Measurements from ENCODE around the gene LRP1. TPM values are rescaled to one million over a fixed set of nuclear protein-coding genes. Genes with fewer than 3 reads are reported as not detected.
A peak's percentile ranks its signal among the peaks of the same experiment; 100 is the strongest.

Gene LRP1
- total RNA-seq, 1 experiment from 2014 or later: 39.0 TPM

DNA sequence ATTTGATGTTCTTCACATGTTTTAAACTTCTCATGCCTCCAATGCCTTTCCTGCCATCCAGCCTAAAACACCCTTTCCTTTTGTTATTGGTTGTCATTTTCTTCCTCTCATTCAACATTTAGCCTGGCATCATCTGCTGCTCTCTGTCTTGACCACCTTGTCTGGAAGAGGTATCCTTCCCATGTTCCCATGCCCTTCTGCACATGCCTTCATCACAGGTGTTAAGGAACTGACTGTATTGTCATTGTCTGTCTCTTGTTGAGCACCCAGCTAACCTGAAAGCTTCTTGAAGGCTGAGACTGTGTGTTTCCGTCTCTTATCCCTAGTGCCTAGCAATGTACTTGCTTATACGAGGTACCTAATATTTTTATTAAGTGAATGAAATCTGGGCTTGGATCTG lies 4.5 kb upstream of the LRP1 start:
- Histone ChIP-seq H3K36me3 (no peaks in the 10 kb centered on the region; the same call in 1 of the 2 replicates), H3K9me3 (no peaks in the 10 kb centered on the region), H3K27me3 (no peaks in the 10 kb centered on the region), H3K4me3 (no peak overlapping the region)
- no peak for DNase-seq

GRCh38 chr12:57124261-57124877 lies 3.9 kb upstream of the LRP1 start:
- no peaks in the 10 kb centered on the region for H3K27me3 ChIP-seq
- peak; percentile 66 for DNase-seq
- no peak overlapping the region for H3K4me3 ChIP-seq
- no peaks in the 10 kb centered on the region for H3K9me3 ChIP-seq
- H3K36me3 ChIP-seq: no peaks in the 10 kb centered on the region; the same call in 1 of the 2 replicates

DNA sequence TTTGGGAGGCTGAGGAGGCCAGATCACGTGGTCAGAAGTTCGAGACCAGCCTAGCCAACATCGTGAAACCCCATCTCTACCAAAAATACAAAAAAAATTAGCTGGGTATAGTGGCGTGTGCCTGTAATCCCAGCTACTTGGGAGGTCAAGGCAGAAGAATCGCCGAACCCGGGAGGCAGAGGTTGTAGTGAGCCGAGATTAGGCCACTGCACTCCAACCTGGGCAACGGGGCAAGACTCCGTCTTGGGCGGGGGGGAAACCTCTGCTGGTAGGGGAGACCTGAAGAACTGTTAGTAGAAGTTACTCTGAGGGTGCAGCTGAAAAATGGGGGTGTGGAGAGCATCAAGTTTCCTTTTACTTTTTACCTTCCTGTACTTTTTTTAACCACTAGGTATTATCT lies 2.2 kb upstream of the LRP1 start:
- Histone ChIP-seq H3K36me3 (peaks cover 5% of the 10 kb centered on the region), H3K4me3 (no peak overlapping the region), H3K27me3 (no peaks in the 10 kb centered on the region), H3K9me3 (no peaks in the 10 kb centered on the region)
- DNase-seq: no peak

DNA sequence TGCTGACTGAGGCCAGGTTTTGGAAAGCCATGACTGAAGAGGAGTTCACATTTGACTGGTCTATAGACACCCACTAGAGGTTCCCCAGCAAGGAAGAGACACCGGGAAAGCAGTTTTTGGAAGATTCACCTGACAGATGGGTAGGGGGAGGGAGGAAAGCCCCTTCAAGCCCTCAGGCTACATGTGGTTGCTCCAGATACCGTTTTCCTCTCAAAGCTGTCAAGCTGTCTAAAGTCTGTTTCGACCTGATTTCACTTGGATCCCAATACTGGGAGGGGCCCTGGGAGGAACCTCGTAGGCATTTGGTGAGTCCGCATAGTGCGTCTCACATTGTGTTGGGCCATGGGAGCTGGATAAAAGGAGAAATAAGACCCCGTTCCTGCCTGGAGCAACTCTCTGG lies 1.7 kb upstream of the LRP1 start:
- H3K27me3 ChIP-seq: no peaks in the 10 kb centered on the region
- H3K9me3 ChIP-seq: no peaks in the 10 kb centered on the region
- no peak overlapping the region for H3K4me3 ChIP-seq
- no peak for DNase-seq
- peaks cover 9% of the 10 kb centered on the region for H3K36me3 ChIP-seq

GRCh38 chr12:57127101-57127725 lies 1.1 kb upstream of the LRP1 start:
- Histone ChIP-seq H3K27me3 (no peaks in the 10 kb centered on the region), H3K4me3 (peak overlapping the region; percentile 96), H3K9me3 (no peaks in the 10 kb centered on the region), H3K36me3 (peaks cover 15% of the 10 kb centered on the region)
- DNase-seq: peak; percentile 37

DNA sequence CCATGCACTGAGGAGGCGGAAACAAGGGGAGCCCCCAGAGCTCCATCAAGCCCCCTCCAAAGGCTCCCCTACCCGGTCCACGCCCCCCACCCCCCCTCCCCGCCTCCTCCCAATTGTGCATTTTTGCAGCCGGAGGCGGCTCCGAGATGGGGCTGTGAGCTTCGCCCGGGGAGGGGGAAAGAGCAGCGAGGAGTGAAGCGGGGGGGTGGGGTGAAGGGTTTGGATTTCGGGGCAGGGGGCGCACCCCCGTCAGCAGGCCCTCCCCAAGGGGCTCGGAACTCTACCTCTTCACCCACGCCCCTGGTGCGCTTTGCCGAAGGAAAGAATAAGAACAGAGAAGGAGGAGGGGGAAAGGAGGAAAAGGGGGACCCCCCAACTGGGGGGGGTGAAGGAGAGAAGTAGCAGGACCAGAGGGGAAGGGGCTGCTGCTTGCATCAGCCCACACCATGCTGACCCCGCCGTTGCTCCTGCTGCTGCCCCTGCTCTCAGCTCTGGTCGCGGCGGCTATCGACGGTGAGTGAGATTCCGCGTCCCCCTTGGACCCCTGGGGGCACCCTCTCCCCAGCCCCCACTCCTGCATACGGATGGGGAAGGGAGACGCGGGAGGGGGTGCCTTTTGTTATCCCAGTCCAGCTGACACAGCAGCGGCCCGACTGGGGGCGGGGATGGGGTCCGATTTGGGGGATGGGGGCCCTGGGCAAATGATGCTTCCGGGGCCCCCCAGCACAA lies 400 bp downstream of the LRP1 start:
- H3K36me3 ChIP-seq: peaks cover 23% of the 10 kb centered on the region
- DNase-seq: no peak
- peak overlapping the region; percentile 96 for H3K4me3 ChIP-seq
- no peaks in the 10 kb centered on the region for H3K27me3 ChIP-seq
- H3K9me3 ChIP-seq: no peaks in the 10 kb centered on the region

DNA sequence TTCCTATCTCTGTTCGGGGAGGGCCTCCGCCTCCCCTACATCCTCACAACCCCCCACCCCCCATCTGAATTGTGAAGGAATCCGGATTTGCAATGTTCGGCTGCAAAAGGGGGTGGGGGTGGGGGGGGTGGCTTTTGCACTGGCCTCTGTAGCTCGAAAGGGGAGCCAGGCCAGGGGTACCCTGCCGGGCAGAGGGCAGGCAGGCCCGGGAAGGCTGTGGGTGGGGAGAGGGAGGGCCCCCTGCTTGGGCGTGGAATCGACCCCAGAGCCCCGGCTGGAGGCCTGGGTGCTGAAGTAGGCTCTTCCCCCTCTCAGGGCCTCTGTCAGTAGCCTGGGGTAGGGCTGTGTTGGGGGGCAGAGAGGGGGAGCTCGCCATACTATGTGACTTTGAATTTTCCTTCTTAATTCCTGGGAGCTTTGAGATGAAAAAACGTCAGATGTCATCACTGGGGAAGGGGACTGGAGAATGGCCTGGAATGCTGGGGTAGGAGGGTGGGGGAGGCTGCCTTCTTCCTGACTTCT lies 1.1 kb downstream of the LRP1 start:
- no peak for DNase-seq
- Histone ChIP-seq H3K36me3 (peaks cover 23% of the 10 kb centered on the region), H3K4me3 (peak overlapping the region; percentile 96), H3K27me3 (no peaks in the 10 kb centered on the region), H3K9me3 (no peaks in the 10 kb centered on the region)

- DNase-seq: no peak
- Histone ChIP-seq H3K9me3 (no peaks in the 10 kb centered on the region), H3K36me3 (peaks cover 26% of the 10 kb centered on the region), H3K27me3 (no peaks in the 10 kb centered on the region), H3K4me3 (peak overlapping the region; percentile 96)
Observed at GRCh38 chr12:57129889-57130288, 1.6 kb downstream of the LRP1 start.

DNA sequence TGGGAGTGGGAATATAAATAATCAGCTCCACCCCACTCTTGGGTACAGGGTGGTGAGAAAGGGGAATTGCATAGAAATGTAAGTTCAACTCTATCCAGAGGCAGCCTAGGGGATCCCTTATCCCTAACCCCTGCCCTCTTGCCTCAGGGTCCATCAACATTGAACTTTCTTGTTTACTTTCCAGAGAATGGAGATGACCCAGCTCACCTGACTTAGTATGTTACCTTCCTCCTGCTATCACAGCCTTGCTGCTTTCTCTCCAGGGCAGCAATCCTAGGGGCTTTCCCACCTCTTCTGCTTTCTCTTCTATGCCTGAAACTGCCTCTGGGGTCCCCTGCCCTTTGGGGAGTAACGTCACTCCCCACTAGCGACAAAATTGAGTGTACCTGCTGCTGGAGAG lies 2.7 kb downstream of the LRP1 start:
- Histone ChIP-seq H3K27me3 (no peaks in the 10 kb centered on the region), H3K4me3 (peak overlapping the region; percentile 96), H3K9me3 (no peaks in the 10 kb centered on the region), H3K36me3 (peaks cover 34% of the 10 kb centered on the region)
- no peak for DNase-seq

GRCh38 chr12:57131896-57132744 lies 3.8 kb downstream of the LRP1 start:
- no peaks in the 10 kb centered on the region for H3K9me3 ChIP-seq
- H3K4me3 ChIP-seq: peak overlapping the region; percentile 17
- H3K27me3 ChIP-seq: no peaks in the 10 kb centered on the region
- peak; percentile 47 for DNase-seq
- peaks cover 40% of the 10 kb centered on the region for H3K36me3 ChIP-seq

DNA sequence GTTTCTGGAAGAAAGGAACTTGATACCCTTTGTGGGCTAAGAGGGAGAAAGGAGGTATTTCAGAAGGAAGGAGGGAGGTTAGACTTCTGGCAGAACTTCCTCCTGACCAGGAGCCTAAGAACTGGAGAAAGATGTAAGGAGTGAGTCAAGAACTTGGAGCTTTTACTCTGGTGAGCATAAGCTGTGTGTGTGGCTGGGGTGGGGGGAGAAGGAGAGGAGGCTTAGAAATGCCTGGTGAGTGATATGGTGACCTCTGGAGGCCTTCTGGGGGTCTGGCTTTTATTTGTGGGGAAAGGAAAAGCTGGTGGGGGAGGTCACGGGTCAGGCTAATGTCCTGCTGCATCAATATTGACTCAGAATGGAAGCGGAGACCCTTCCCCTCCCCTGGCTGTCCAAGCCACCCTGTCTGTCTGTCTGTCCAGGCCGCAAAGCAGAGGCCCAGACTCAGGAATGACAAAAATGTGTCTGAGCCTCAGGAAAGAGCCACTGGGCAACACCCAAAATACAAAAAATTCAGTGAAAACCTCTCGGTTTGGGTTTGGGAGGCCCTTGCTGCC lies 4.8 kb downstream of the LRP1 start:
- H3K27me3 ChIP-seq: no peaks in the 10 kb centered on the region
- H3K4me3 ChIP-seq: peak overlapping the region; percentile 17
- H3K9me3 ChIP-seq: no peaks in the 10 kb centered on the region
- peaks cover 48% of the 10 kb centered on the region for H3K36me3 ChIP-seq
- DNase-seq: peak; percentile 61

DNA sequence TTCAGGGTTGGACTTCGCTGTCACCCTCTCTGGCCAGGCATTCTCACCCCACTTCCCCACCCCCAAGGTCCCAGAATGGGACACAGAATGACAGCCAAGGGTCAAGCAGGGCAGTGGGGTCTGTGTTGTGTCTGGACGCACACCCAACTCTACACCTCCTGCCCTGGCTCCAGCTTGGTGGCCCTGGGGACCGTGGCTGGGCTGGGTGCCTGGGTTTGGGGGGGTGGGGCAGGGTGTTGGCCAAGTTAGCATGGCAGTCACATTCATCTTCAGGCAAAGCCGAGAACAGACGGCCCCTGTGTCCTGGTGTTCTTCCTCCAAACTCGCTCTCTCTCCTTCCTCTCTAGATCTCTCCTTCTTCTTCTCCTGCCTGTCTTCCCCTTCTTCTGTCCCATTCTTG lies 5.6 kb downstream of the LRP1 start:
- H3K4me3 ChIP-seq: no peak overlapping the region
- H3K36me3 ChIP-seq: peaks cover 49% of the 10 kb centered on the region
- H3K9me3 ChIP-seq: no peaks in the 10 kb centered on the region
- no peak for DNase-seq
- H3K27me3 ChIP-seq: no peaks in the 10 kb centered on the region

- Histone ChIP-seq H3K27me3 (no peaks in the 10 kb centered on the region), H3K4me3 (no peak overlapping the region), H3K9me3 (no peaks in the 10 kb centered on the region), H3K36me3 (peaks cover 58% of the 10 kb centered on the region)
- no peak for DNase-seq
Observed at GRCh38 chr12:57134949-57135348, 6.7 kb downstream of the LRP1 start.

DNA sequence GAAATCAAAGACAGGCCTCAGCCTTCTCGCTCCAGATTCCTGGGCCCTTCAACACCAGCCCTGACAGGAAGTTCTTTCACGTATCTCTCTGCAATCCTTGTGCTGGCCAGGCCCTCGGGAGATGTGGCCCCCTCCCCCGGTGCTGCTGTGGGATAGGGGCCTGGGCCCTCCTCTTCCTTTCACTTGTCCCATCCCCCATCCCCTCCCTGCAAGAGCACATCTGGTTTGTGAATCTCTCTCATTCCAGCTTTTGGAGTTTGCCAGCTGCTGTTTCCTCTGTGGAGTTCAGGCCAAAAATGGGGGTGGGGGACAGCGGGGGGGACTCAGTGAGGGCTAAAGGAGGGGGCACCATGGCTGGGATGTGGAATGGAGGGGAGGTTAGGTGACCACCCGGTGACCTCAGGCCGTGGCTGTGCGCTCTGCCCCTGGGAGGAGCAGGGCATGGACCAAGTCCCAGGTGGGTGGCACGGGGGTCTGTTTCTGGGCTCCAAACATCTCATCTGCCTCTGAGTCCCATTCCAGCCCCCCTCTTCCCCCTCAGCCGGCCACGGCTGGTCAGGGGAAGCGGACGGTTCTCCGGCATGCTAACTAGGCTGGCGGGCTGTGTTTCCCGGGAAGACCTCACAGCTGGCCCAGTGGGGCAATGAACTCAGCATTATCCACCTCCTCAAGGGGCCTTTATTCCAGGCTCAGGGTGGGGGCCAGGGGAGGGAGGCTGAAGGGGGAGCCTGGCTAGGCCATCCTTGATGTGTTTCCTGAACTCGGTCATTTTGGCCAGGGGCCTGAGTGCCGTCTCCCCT lies 7.4 kb downstream of the LRP1 start:
- peak; percentile 78 for DNase-seq
- Histone ChIP-seq H3K27me3 (no peaks in the 10 kb centered on the region), H3K4me3 (peak overlapping the region; percentile 16; the same call in 1 of the 2 replicates), H3K36me3 (peaks cover 64% of the 10 kb centered on the region), H3K9me3 (no peaks in the 10 kb centered on the region)

- H3K36me3 ChIP-seq: peaks cover 73% of the 10 kb centered on the region
- H3K4me3 ChIP-seq: no peak overlapping the region
- H3K27me3 ChIP-seq: no peaks in the 10 kb centered on the region
- peak; percentile 34 for DNase-seq
- no peaks in the 10 kb centered on the region for H3K9me3 ChIP-seq
Observed at GRCh38 chr12:57138526-57139272, 10.4 kb downstream of the LRP1 start.

Data from MG63 (cell line).